Omental fat pad (tissue), 4 donors: Measurements from ENCODE around the gene DCDC2C. TPM values are rescaled to one million over a fixed set of nuclear protein-coding genes. Genes with fewer than 3 reads are reported as not detected.

Experiments
- ATAC-seq: fragments of 150-250 bp; one replicate; pipeline ENCODE4 v1.9.1; 2016; ENCODE audit warnings: mild to moderate bottlenecking, moderate library complexity; ENCODE audit not compliant: low FRiP score
- DNase-seq: peaks from one replicate; pipeline ENCODE4 v3.0.0-alpha.2; 2019; ENCODE audit warnings: low spot score
- CTCF ChIP-seq, 3 donors: fragments of 450-650 bp; IDR thresholded peaks; one replicate each; pipeline ENCODE4 v1.5.1; 2016 to 2017; ENCODE audit warnings: antibody characterized with exemption in 3 of 3, mild to moderate bottlenecking in 3 of 3, moderate library complexity in 2 of 3
- total RNA-seq, 4 donors: library from RNA; depleted of rRNA; stranded (reverse); fragments of >200 nt; gene quantifications; one replicate each; pipeline ENCODE4 v1.1.0, GENCODE V29; 2016

Gene DCDC2C
- total RNA-seq, 4 donors from 2014 or later, result 0.31 to 1.4 TPM; not detected in 2

- no peak for TF ChIP-seq CTCF (IDR thresholded peaks at IDR 0.05)
- DNase-seq, result no peak
- ATAC-seq, result no peak
Observed at GRCh38 chr2:3751251-3751650, 47.9 kb downstream of the DCDC2C start.

- ATAC-seq (no peak), DNase-seq (no peak)
- TF ChIP-seq CTCF (IDR thresholded peaks at IDR 0.05), result no peak
Observed at GRCh38 chr2:3751806-3752205, 48.4 kb downstream of the DCDC2C start.

- DNase-seq, result no peak
- no peak for ATAC-seq
- no peak for TF ChIP-seq CTCF (IDR thresholded peaks at IDR 0.05)
Observed at GRCh38 chr2:3752376-3752775, 49.0 kb downstream of the DCDC2C start.

- TF ChIP-seq CTCF (IDR thresholded peaks at IDR 0.05), result no peak
- ATAC-seq (no peak), DNase-seq (no peak)
Observed at GRCh38 chr2:3753561-3753960, 50.2 kb downstream of the DCDC2C start.

GRCh38 chr2:3754280-3754679 lies 50.9 kb downstream of the DCDC2C start:
- ATAC-seq (no peak), DNase-seq (no peak)
- no peak for TF ChIP-seq CTCF (IDR thresholded peaks at IDR 0.05)

- DNase-seq (no peak), ATAC-seq (no peak)
- TF ChIP-seq CTCF (IDR thresholded peaks at IDR 0.05), result no peak
Observed at GRCh38 chr2:3754795-3755194, 51.4 kb downstream of the DCDC2C start.

GRCh38 chr2:3755277-3755676 lies 51.9 kb downstream of the DCDC2C start:
- DNase-seq (no peak), ATAC-seq (no peak)
- TF ChIP-seq CTCF (IDR thresholded peaks at IDR 0.05), result no peak
